Activated CD8-positive, alpha-beta memory T cell treated with anti-CD3 and anti-CD28 coated beads, Interleukin-2, amount 50 U/mL, for 4 hours (primary cell): ENCODE measurements around the gene CD300LF.

ENCODE experiments used
- DNase-seq: peaks from one replicate; pipeline ENCODE4 v3.0.0-alpha.2; 2020

Gene CD300LF

GRCh38 chr17:74745548-74746177 is 32.9 kb upstream of the CD300LF start:
- DNase-seq: no peak

- peak; percentile 85 for DNase-seq
Observed at GRCh38 chr17:74744714-74745547, 32.2 kb upstream of the CD300LF start.

GRCh38 chr17:74744349-74744713 is 31.6 kb upstream of the CD300LF start:
- no peak for DNase-seq

- DNase-seq: no peak
Observed at GRCh38 chr17:74743755-74744154, 31.0 kb upstream of the CD300LF start.

GRCh38 chr17:74742978-74743545 is 30.3 kb upstream of the CD300LF start:
- no peak for DNase-seq

- no peak for DNase-seq
Observed at GRCh38 chr17:74742153-74742515, 29.4 kb upstream of the CD300LF start.

GRCh38 chr17:74740641-74741387 is 28.1 kb upstream of the CD300LF start:
- DNase-seq: no peak

- DNase-seq: no peak
Observed at GRCh38 chr17:74740173-74740572, 27.4 kb upstream of the CD300LF start.

GRCh38 chr17:74739227-74739831 is 26.6 kb upstream of the CD300LF start:
- no peak for DNase-seq

- DNase-seq: peak; percentile 72
Observed at GRCh38 chr17:74738051-74738996, 25.6 kb upstream of the CD300LF start.

- DNase-seq: peak; percentile 52
Observed at GRCh38 chr17:74737299-74738050, 24.8 kb upstream of the CD300LF start.

- peak; percentile 59 for DNase-seq
Observed at GRCh38 chr17:74736513-74737298, 24.0 kb upstream of the CD300LF start, which contains the start of gene RAB37. Gene RAB37 (plus strand): TSS chr17:74737256. CDS start chr17:74737273, 17 bp downstream.

- no peak for DNase-seq
Observed at GRCh38 chr17:74734256-74734655, 21.5 kb upstream of the CD300LF start.

- DNase-seq: no peak
Observed at GRCh38 chr17:74733365-74734122, 20.8 kb upstream of the CD300LF start.

- DNase-seq: no peak
Observed at GRCh38 chr17:74732042-74732867, 19.5 kb upstream of the CD300LF start.

- DNase-seq: no peak
Observed at GRCh38 chr17:74731347-74731605, 18.6 kb upstream of the CD300LF start.

- peak; percentile 57 for DNase-seq
Observed at GRCh38 chr17:74730491-74731346, 18.0 kb upstream of the CD300LF start.

- no peak for DNase-seq
Observed at GRCh38 chr17:74729866-74730265, 17.1 kb upstream of the CD300LF start.
